ENCODE results near the gene CAPN14.

CAPN14 gene

GRCh38 chr2:31217465-31218200 lies at the start of gene CAPN14:
CAPN14 (minus strand) TSS chr2:31217515; CDS start chr2:31205447, 12,068 bp downstream.
- TF ChIP-seq ZFX (IDR thresholded peaks at IDR 0.05; ENCODE audit: borderline replicate concordance) = no peak
- TF ChIP-seq, protein P1, sequence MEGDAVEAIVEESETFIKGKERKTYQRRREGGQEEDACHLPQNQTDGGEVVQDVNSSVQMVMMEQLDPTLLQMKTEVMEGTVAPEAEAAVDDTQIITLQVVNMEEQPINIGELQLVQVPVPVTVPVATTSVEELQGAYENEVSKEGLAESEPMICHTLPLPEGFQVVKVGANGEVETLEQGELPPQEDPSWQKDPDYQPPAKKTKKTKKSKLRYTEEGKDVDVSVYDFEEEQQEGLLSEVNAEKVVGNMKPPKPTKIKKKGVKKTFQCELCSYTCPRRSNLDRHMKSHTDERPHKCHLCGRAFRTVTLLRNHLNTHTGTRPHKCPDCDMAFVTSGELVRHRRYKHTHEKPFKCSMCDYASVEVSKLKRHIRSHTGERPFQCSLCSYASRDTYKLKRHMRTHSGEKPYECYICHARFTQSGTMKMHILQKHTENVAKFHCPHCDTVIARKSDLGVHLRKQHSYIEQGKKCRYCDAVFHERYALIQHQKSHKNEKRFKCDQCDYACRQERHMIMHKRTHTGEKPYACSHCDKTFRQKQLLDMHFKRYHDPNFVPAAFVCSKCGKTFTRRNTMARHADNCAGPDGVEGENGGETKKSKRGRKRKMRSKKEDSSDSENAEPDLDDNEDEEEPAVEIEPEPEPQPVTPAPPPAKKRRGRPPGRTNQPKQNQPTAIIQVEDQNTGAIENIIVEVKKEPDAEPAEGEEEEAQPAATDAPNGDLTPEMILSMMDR (IDR thresholded peaks at IDR 0.05) = no peak
- no peak within 1 kb of the TSS for H3K27ac ChIP-seq

DNA sequence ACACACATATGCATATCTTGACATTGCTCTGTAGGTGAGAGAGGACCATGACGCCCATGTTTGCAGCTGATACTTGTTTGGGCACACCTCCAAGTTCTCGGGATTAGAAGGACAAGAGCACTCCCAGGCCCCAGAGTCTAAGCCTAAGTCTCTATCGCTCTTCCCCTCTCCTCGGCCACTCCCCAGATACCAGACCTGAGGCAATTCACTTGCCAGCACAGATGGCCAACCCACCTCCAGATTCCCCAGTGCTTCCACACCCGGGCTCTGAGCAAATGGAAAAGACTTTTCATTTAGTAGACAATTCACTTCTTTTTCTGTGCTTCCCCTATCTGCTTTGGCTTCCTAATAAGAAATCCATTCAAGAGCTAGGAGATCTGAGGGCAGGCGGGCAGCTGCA lies 49.5 kb upstream of the CAPN14 start:
- no peak overlapping the region for H3K27ac ChIP-seq
- TF ChIP-seq, protein P1 (IDR thresholded peaks at IDR 0.05) = no peak
- no peak for TF ChIP-seq ZFX (IDR thresholded peaks at IDR 0.05; ENCODE audit: borderline replicate concordance)

- TF ChIP-seq ZFX (IDR thresholded peaks at IDR 0.05; ENCODE audit: borderline replicate concordance) = no peak
- TF ChIP-seq, protein P1 (IDR thresholded peaks at IDR 0.05) = no peak
- no peak overlapping the region for H3K27ac ChIP-seq
These were observed 47.9 kb upstream of the CAPN14 start for GRCh38 chr2:31265234-31265633.

- TF ChIP-seq, protein P1 (IDR thresholded peaks at IDR 0.05) = no peak
- TF ChIP-seq ZFX (IDR thresholded peaks at IDR 0.05; ENCODE audit: borderline replicate concordance) = no peak
- no peak overlapping the region for H3K27ac ChIP-seq
These were observed 46.4 kb upstream of the CAPN14 start for GRCh38 chr2:31263636-31264190.

GRCh38 chr2:31260870-31261269 lies 43.6 kb upstream of the CAPN14 start:
- no peak for TF ChIP-seq ZFX (IDR thresholded peaks at IDR 0.05; ENCODE audit: borderline replicate concordance)
- TF ChIP-seq, protein P1 (IDR thresholded peaks at IDR 0.05) = no peak
- H3K27ac ChIP-seq = no peak overlapping the region

DNA sequence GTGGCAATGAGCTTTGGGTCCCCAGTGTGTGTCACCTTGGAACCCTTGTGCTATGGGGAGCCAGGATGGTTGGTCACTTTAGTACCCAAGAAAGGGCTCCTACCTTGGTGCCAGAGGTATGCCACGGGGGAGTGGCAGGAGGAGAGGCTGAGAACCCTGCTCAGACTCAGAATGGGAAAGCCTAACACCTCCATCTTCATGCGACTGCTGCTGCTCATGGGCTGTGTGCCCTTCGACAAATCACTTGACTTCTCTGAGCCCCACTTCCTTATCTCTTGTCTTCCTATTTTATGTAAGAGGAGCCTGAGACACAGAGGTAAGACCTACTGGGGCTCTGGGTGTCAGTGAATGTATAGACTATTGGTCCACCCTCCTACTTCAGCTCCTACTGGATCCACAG lies 41.8 kb upstream of the CAPN14 start:
- TF ChIP-seq, protein P1 (IDR thresholded peaks at IDR 0.05) = no peak
- no peak for TF ChIP-seq ZFX (IDR thresholded peaks at IDR 0.05; ENCODE audit: borderline replicate concordance)
- no peak overlapping the region for H3K27ac ChIP-seq

GRCh38 chr2:31258351-31258750 lies 41.0 kb upstream of the CAPN14 start:
- H3K27ac ChIP-seq = no peak overlapping the region
- no peak for TF ChIP-seq ZFX (IDR thresholded peaks at IDR 0.05; ENCODE audit: borderline replicate concordance)
- TF ChIP-seq, protein P1 (IDR thresholded peaks at IDR 0.05) = no peak

Measured in 22Rv1 (cell line).